HG03460 (cell line): ENCODE results near the gene AUTS2.

Experiments used
- ATAC-seq: cut with Tn5 transposase; IDR thresholded peaks from one replicate; pipeline ENCODE4 v1.9.1; 2021; ENCODE audit not compliant: unreplicated experiment

The AUTS2 gene

GRCh38 chr7:70657989-70658632 is 1059.8 kb downstream of the AUTS2 start:
- no peak for ATAC-seq

- ATAC-seq: no peak
These were observed 1061.0 kb downstream of the AUTS2 start for GRCh38 chr7:70659263-70659662.

GRCh38 chr7:70660154-70660818 is 1062.0 kb downstream of the AUTS2 start:
- no peak for ATAC-seq

- no peak for ATAC-seq
These were observed 1062.5 kb downstream of the AUTS2 start for GRCh38 chr7:70660819-70661191.

GRCh38 chr7:70663680-70664079 is 1065.4 kb downstream of the AUTS2 start:
- no peak for ATAC-seq

GRCh38 chr7:70665997-70666396 is 1067.7 kb downstream of the AUTS2 start:
- no peak for ATAC-seq

- ATAC-seq: no peak
These were observed 1069.1 kb downstream of the AUTS2 start for GRCh38 chr7:70667406-70667805.

- ATAC-seq: no peak
These were observed 1070.5 kb downstream of the AUTS2 start for GRCh38 chr7:70668606-70669358.

- no peak for ATAC-seq
These were observed 1071.6 kb downstream of the AUTS2 start for GRCh38 chr7:70669854-70670253.

GRCh38 chr7:70670288-70670687 is 1072.0 kb downstream of the AUTS2 start:
- no peak for ATAC-seq

GRCh38 chr7:70673778-70674570 is 1075.7 kb downstream of the AUTS2 start:
- no peak for ATAC-seq

GRCh38 chr7:70674571-70675010 is 1076.3 kb downstream of the AUTS2 start:
- no peak for ATAC-seq

GRCh38 chr7:70676243-70676642 is 1078.0 kb downstream of the AUTS2 start:
- ATAC-seq: no peak

- no peak for ATAC-seq
These were observed 1080.5 kb downstream of the AUTS2 start for GRCh38 chr7:70678621-70679251.

- ATAC-seq: no peak
These were observed 1081.4 kb downstream of the AUTS2 start for GRCh38 chr7:70679661-70680060.

GRCh38 chr7:70680306-70680705 is 1082.0 kb downstream of the AUTS2 start:
- no peak for ATAC-seq

- no peak for ATAC-seq
These were observed 1082.6 kb downstream of the AUTS2 start for GRCh38 chr7:70680743-70681468.

GRCh38 chr7:70681469-70682350 is 1083.4 kb downstream of the AUTS2 start:
- peak; percentile 95 for ATAC-seq

GRCh38 chr7:70684173-70684572 is 1085.9 kb downstream of the AUTS2 start:
- ATAC-seq: no peak
